GM12874 (cell line): ENCODE measurements around the gene FEM1A.

Experiments used
- CTCF ChIP-seq: IDR thresholded peaks from 2 replicates; pipeline ENCODE4 v1.5.1; 2011; ENCODE audit warnings: low read depth, mild to moderate bottlenecking, control low read depth, low read length, moderate library complexity; ENCODE audit not compliant: insufficient read depth

FEM1A gene

GRCh38 chr19:4802711-4803110 is 11.2 kb downstream of the FEM1A start:
- TF ChIP-seq CTCF: no peak

GRCh38 chr19:4803736-4804695 is 12.5 kb downstream of the FEM1A start:
- peak; percentile 95 for TF ChIP-seq CTCF

- TF ChIP-seq CTCF: no peak
Measured at GRCh38 chr19:4806384-4806783, 14.8 kb downstream of the FEM1A start.

GRCh38 chr19:4807188-4807587 is 15.7 kb downstream of the FEM1A start:
- TF ChIP-seq CTCF: no peak

- TF ChIP-seq CTCF: peak; percentile 99
Measured at GRCh38 chr19:4811328-4812131, 20.0 kb downstream of the FEM1A start.

GRCh38 chr19:4814625-4815425 is 23.3 kb downstream of the FEM1A start:
- no peak for TF ChIP-seq CTCF
